Sigmoid colon (tissue), 7 donors: Measurements from ENCODE around the gene IQSEC3. TPM values are rescaled to one million over a fixed set of nuclear protein-coding genes. Genes with fewer than 3 reads are reported as not detected.

Experiments
- DNase-seq: peaks from one replicate; pipeline ENCODE4 v3.0.0-alpha.2; 2019
- H3K27ac ChIP-seq, 4 donors: fragments of 200-600 bp; sonication (generic); one replicate each; pipeline ENCODE4 v1.5.1; 2016 to 2019; ENCODE audit warnings: mild to moderate bottlenecking in 1 of 4
- H3K27me3 ChIP-seq, 3 donors: fragments of 200-600 bp; sonication (generic); one replicate each; pipeline ENCODE4 v1.5.1; 2019; ENCODE audit warnings: mild to moderate bottlenecking in 1 of 3
- H3K36me3 ChIP-seq, 4 donors: fragments of 200-600 bp; sonication (generic); one replicate each; pipeline ENCODE4 v1.5.1; 2016 to 2019
- H3K4me1 ChIP-seq, 4 donors: fragments of 200-600 bp; sonication (generic); one replicate each; pipeline ENCODE4 v1.5.1; 2017 to 2019
- H3K4me3 ChIP-seq, 4 donors: fragments of 200-600 bp; sonication (generic); one replicate each; pipeline ENCODE4 v1.5.1; 2017 to 2019; ENCODE audit warnings: mild to moderate bottlenecking in 2 of 4, moderate library complexity in 1 of 4
- H3K9me3 ChIP-seq, 4 donors: fragments of 200-600 bp in 3 of 4; sonication (generic) in 3 of 4; one replicate each; pipeline versions ENCODE4 v1.5.1 to v1.6.1; 2013 to 2019
- CTCF ChIP-seq, 4 experiments: fragments of 450-650 bp in 3 of 4; fragments of 200-600 bp in 1 of 4; IDR thresholded peaks; one replicate each; pipeline ENCODE4 v1.5.1; 2016 to 2019; ENCODE audit warnings: antibody characterized with exemption in 4 of 4, mild to moderate bottlenecking in 3 of 4, moderate library complexity in 2 of 4
- EP300 ChIP-seq, 4 donors: sonication (generic); formaldehyde crosslinking; IDR thresholded peaks; one replicate each; pipeline ENCODE4 v1.6.1; 2017; ENCODE audit warnings: antibody characterized with exemption in 4 of 4
- POLR2A ChIP-seq, 2 donors: fragments of 450-650 bp; IDR thresholded peaks; one replicate each; pipeline ENCODE4 v1.6.1; 2016; ENCODE audit warnings: antibody characterized with exemption in 2 of 2, mild to moderate bottlenecking in 2 of 2, moderate library complexity in 2 of 2
- POLR2AphosphoS5 ChIP-seq, 4 donors: sonication (generic); formaldehyde crosslinking; IDR thresholded peaks; one replicate each; pipeline ENCODE4 v1.6.1; 2017; ENCODE audit warnings: antibody characterized with exemption in 4 of 4
- WGBS, 2 donors: extraction: QIAGEN DNeasy Blood & Tissue Kit; methylation state at CpG; one replicate each; pipeline ENCODE4 v1.1.7; 2013; 5-methylcytosine and 5-hydroxymethylcytosine counted together
- intact Hi-C: fragments of 100-400 bp; cut with DNase I; formaldehyde crosslinking; loops from one replicate; pipeline ENCODE4 v1.15.1; 2023
- polyA plus RNA-seq, 3 donors: library from polyadenylated mRNA; stranded (reverse); fragments of 200-250 nt; gene quantifications; one replicate each; pipeline ENCODE4 v1.2.3, GENCODE V29; 2013
- total RNA-seq, 4 donors: library from RNA; depleted of rRNA; stranded (reverse); fragments of >200 nt; gene quantifications; one replicate each; pipeline ENCODE4 v1.1.0, GENCODE V29; 2016
- donor health status: healthy with polysubstance abuse.
- donor health status: Bipolar disorder and iron deficiency.
- donor health status: healthy.

The IQSEC3 gene
- total and polyA plus RNA-seq, 7 donors, result under 0.01 to 2.2 (median 0.54) TPM; not detected in 1

- DNase-seq, result no peak
- intact Hi-C loops, result no loop called here
- WGBS, 2 donors, result 91 to 92% methylated on average over 21 of the region's 21 CpGs
- no peaks in the 10 kb centered on the region for H3K9me3 ChIP-seq
- no peaks in the 10 kb centered on the region for H3K36me3 ChIP-seq
- H3K27me3 ChIP-seq, result peaks cover 2 to 78% (median 24%) of the 10 kb centered on the region in 3 donors
- peaks cover 0 to 15% (median 12%) of the 10 kb centered on the region in 4 donors for H3K4me1 ChIP-seq
- H3K4me3 ChIP-seq, result no peak overlapping the region
- H3K27ac ChIP-seq, result no peak overlapping the region
- no peak for TF ChIP-seq CTCF (IDR thresholded peaks at IDR 0.05)
These were observed 140.3 kb downstream of the IQSEC3 start for GRCh38 chr12:206746-207440.

GRCh38 chr12:207804-208203 lies 141.2 kb downstream of the IQSEC3 start:
- no peak overlapping the region for H3K27ac ChIP-seq
- no peaks in the 10 kb centered on the region for H3K9me3 ChIP-seq
- intact Hi-C loops, result no loop called here
- TF ChIP-seq CTCF (IDR thresholded peaks at IDR 0.05), result no peak
- TF ChIP-seq POLR2A (IDR thresholded peaks at IDR 0.05), result no peak
- no peak for TF ChIP-seq POLR2AphosphoS5 (IDR thresholded peaks at IDR 0.05)
- TF ChIP-seq EP300 (IDR thresholded peaks at IDR 0.05), result no peak
- WGBS, 2 donors, result 93% methylated on average over 10 of the region's 10 CpGs
- no peaks in the 10 kb centered on the region for H3K36me3 ChIP-seq
- DNase-seq, result no peak
- peaks cover 2 to 75% (median 34%) of the 10 kb centered on the region in 3 donors for H3K27me3 ChIP-seq
- H3K4me3 ChIP-seq, result no peak overlapping the region
- H3K4me1 ChIP-seq, result peaks cover 0 to 19% (median 12%) of the 10 kb centered on the region in 4 donors

GRCh38 chr12:208813-209212 lies 142.2 kb downstream of the IQSEC3 start:
- intact Hi-C loops, result no loop called here
- no peak for DNase-seq
- 65 to 69% methylated on average over 4 of the region's 4 CpGs for WGBS, 2 donors
- Histone ChIP-seq H3K9me3 (no peaks in the 10 kb centered on the region), H3K27ac (no peak overlapping the region), H3K27me3 (peaks cover 2 to 75% (median 34%) of the 10 kb centered on the region in 3 donors), H3K4me1 (peaks cover 0 to 17% (median 6%) of the 10 kb centered on the region in 4 donors), H3K36me3 (no peaks in the 10 kb centered on the region), H3K4me3 (no peak overlapping the region)
- TF ChIP-seq POLR2A (IDR thresholded peaks at IDR 0.05), result no peak
- TF ChIP-seq CTCF (IDR thresholded peaks at IDR 0.05), result no peak
- no peak for TF ChIP-seq EP300 (IDR thresholded peaks at IDR 0.05)
- no peak for TF ChIP-seq POLR2AphosphoS5 (IDR thresholded peaks at IDR 0.05)

GRCh38 chr12:209246-209645 lies 142.7 kb downstream of the IQSEC3 start:
- Histone ChIP-seq H3K9me3 (no peaks in the 10 kb centered on the region), H3K4me1 (peaks cover 0 to 13% (median 2%) of the 10 kb centered on the region in 4 donors), H3K36me3 (no peaks in the 10 kb centered on the region), H3K4me3 (no peak overlapping the region), H3K27me3 (peaks cover 2 to 75% (median 34%) of the 10 kb centered on the region in 3 donors), H3K27ac (no peak overlapping the region)
- intact Hi-C loops, result no loop called here
- WGBS, 2 donors, result 71 to 84% methylated on average over 15 of the region's 15 CpGs
- TF ChIP-seq POLR2A (IDR thresholded peaks at IDR 0.05) (no peak), POLR2AphosphoS5 (IDR thresholded peaks at IDR 0.05) (no peak), CTCF (IDR thresholded peaks at IDR 0.05) (no peak), EP300 (IDR thresholded peaks at IDR 0.05) (no peak)
- no peak for DNase-seq

- DNase-seq, result no peak
- no peak overlapping the region for H3K27ac ChIP-seq
- no peaks in the 10 kb centered on the region for H3K9me3 ChIP-seq
- 94% methylated on average over 12 of the region's 12 CpGs for WGBS, 2 donors
- TF ChIP-seq CTCF (IDR thresholded peaks at IDR 0.05) (no peak), POLR2AphosphoS5 (IDR thresholded peaks at IDR 0.05) (no peak), POLR2A (IDR thresholded peaks at IDR 0.05) (no peak), EP300 (IDR thresholded peaks at IDR 0.05) (no peak)
- H3K4me3 ChIP-seq, result no peak overlapping the region
- intact Hi-C loops, result no loop called here
- peaks cover 2 to 75% (median 31%) of the 10 kb centered on the region in 3 donors for H3K27me3 ChIP-seq
- peaks cover 0 to 10% (median 0%) of the 10 kb centered on the region in 4 donors for H3K4me1 ChIP-seq
- H3K36me3 ChIP-seq, result no peaks in the 10 kb centered on the region
These were observed 143.3 kb downstream of the IQSEC3 start for GRCh38 chr12:209851-210250.
